GM12878 (cell line): ENCODE results near the gene FERMT3. TPM values are rescaled to one million over a fixed set of nuclear protein-coding genes. Genes with fewer than 3 reads are reported as not detected.
A peak's percentile ranks its signal among the peaks of the same experiment; 100 is the strongest.

Source experiments
- ATAC-seq: fragments of 200-7000 bp; cut with Tn5 transposase; 3 replicates; pipeline ENCODE4 v1.9.1; 2020; ENCODE audit warnings: mild to moderate bottlenecking, moderate library complexity
- BruUV-seq: library from RNA; stranded (reverse); fragments of 400-500 nt; replicated peaks from 2 replicates; lab custom pipeline; 2021; lab: Mats Ljungman, UMichigan
- CTCF ChIA-PET: fragments of 300-600 bp; sonication (Branson Sonifier 250); formaldehyde crosslinking; extraction: SDS; loops from one replicate; lab custom pipeline; 2021; ENCODE audit warnings: inconsistent platforms; lab: Yijun Ruan, JAX
- POLR2A ChIA-PET: fragments of 350-600 bp; formaldehyde crosslinking; extraction: SDS; loops from one replicate; lab custom pipeline; 2021; ENCODE audit warnings: inconsistent platforms; lab: Charles Lee
- RAD21 ChIA-PET: fragments of 300-600 bp; sonication (Branson Sonifier 250); formaldehyde crosslinking; loops from one replicate; lab custom pipeline; 2023; ENCODE audit warnings: antibody characterized with exemption; ENCODE audit not compliant: unreplicated experiment; lab: Charles Lee
- SMC1A ChIA-PET: fragments of 300-600 bp; sonication (Branson Sonifier 250); formaldehyde crosslinking; loops from one replicate; lab custom pipeline; 2023; ENCODE audit not compliant: unreplicated experiment, uncharacterized antibody; lab: Charles Lee
- DNase-seq: peaks from one replicate; pipeline ENCODE4 v3.0.0-alpha.2; 2011; ENCODE audit warnings: low read depth, low spot score
- FAIRE-seq: peaks from 3 replicates; lab custom pipeline; 2011; peaks lifted over from hg19 to GRCh38; lab: Jason Lieb, UNC
- H2AFZ ChIP-seq: 2 replicates; pipeline ENCODE4 v1.6.0; 2011; ENCODE audit warnings: low read depth, low read length, control low read depth; ENCODE audit not compliant: control insufficient read depth
- H3K27ac ChIP-seq: 2 replicates; pipeline ENCODE4 v1.5.1; 2011; ENCODE audit warnings: control low read depth; ENCODE audit not compliant: control insufficient read depth, insufficient read depth
- H3K27me3 ChIP-seq, 2 experiments: replicated peaks in 1 of 2; 2 replicates each; pipeline versions ENCODE4 v1.6.0 to v1.6.1; 2011; ENCODE audit warnings: low read length in 1 of 2; ENCODE audit not compliant: control insufficient read depth in 2 of 2, insufficient read depth in 2 of 2
- H3K36me3 ChIP-seq, 2 experiments: 2 replicates each; pipeline ENCODE4 v1.5.1; 2011; ENCODE audit warnings: low read length in 1 of 2; ENCODE audit not compliant: control insufficient read depth in 2 of 2, insufficient read depth in 2 of 2
- H3K4me1 ChIP-seq: 2 replicates; pipeline ENCODE4 v1.6.1; 2011; ENCODE audit warnings: mild to moderate bottlenecking, low read length, moderate library complexity, mixed read lengths; ENCODE audit not compliant: control insufficient read depth, insufficient read depth
- H3K4me2 ChIP-seq: 2 replicates; pipeline ENCODE4 v1.6.0; 2011; ENCODE audit warnings: control low read depth; ENCODE audit not compliant: control insufficient read depth, insufficient read depth
- H3K4me3 ChIP-seq: fragments of 200-600 bp; sonication (generic); 2 replicates; pipeline ENCODE4 v1.5.1; 2016
- H3K79me2 ChIP-seq: 2 replicates; pipeline ENCODE4 v1.6.0; 2011; ENCODE audit warnings: low read length; ENCODE audit not compliant: control insufficient read depth, insufficient read depth
- H3K9ac ChIP-seq: 2 replicates; pipeline ENCODE4 v1.8.0; 2011; ENCODE audit warnings: low read length, control low read depth, mixed read lengths; ENCODE audit not compliant: control insufficient read depth, insufficient read depth
- H3K9me3 ChIP-seq: replicated peaks from 3 replicates; pipeline ENCODE4 v1.5.1; 2011; ENCODE audit warnings: mild to moderate bottlenecking, low read length; ENCODE audit not compliant: control insufficient read depth, insufficient read depth
- H4K20me1 ChIP-seq: 2 replicates; pipeline ENCODE4 v1.6.0; 2011; ENCODE audit not compliant: control insufficient read depth, insufficient read depth
- CREM ChIP-seq: IDR thresholded peaks from 2 replicates; pipeline ENCODE4 v1.6.1; 2014; ENCODE audit warnings: antibody characterized with exemption, low read depth
- CTCF ChIP-seq, 3 experiments: IDR thresholded peaks in 2 of 3; conservative IDR thresholded peaks in 1 of 3; 2 replicates each; pipeline ENCODE4 v1.5.1; 2011; ENCODE audit warnings: low read depth in 3 of 3, low read length in 3 of 3, mild to moderate bottlenecking in 3 of 3, control low read depth in 2 of 3, moderate library complexity in 2 of 3, inconsistent platforms in 1 of 3, mixed read lengths in 1 of 3; ENCODE audit not compliant: control insufficient read depth in 2 of 3, insufficient read depth in 1 of 3; ENCODE audit errors: extremely low read depth in 1 of 3
- ETV6 ChIP-seq, 2 experiments: fragments of 450-650 bp in 1 of 2; IDR thresholded peaks in 1 of 2; conservative IDR thresholded peaks in 1 of 2; 2 replicates each; pipeline ENCODE4 v1.6.1; 2014; ENCODE audit warnings: antibody characterized with exemption in 1 of 2, borderline replicate concordance in 1 of 2, low read depth in 1 of 2, mild to moderate bottlenecking in 1 of 2, moderate library complexity in 1 of 2
- HCFC1 ChIP-seq: fragments of 150-350 bp; IDR thresholded peaks from 2 replicates; pipeline ENCODE4 v1.6.1; 2014; ENCODE audit warnings: low read length
- HDGF ChIP-seq: fragments of 450-650 bp; IDR thresholded peaks from 2 replicates; pipeline ENCODE4 v1.6.1; 2016; ENCODE audit warnings: antibody characterized with exemption
- LARP7 ChIP-seq: fragments of 450-650 bp; IDR thresholded peaks from 2 replicates; pipeline ENCODE4 v1.6.1; 2017; ENCODE audit warnings: mild to moderate bottlenecking
- MAX ChIP-seq: IDR thresholded peaks from 2 replicates; pipeline ENCODE4 v1.6.1; 2012; ENCODE audit warnings: low read depth, low read length, improper control_type of control experiment
- MEF2B ChIP-seq: fragments of 450-650 bp; IDR thresholded peaks from 2 replicates; pipeline ENCODE4 v1.6.1; 2018; ENCODE audit warnings: mild to moderate bottlenecking, moderate library complexity; ENCODE audit not compliant: partially characterized antibody, poor library complexity, severe bottlenecking
- NR2F1 ChIP-seq: fragments of 450-650 bp; conservative IDR thresholded peaks from 2 replicates; pipeline ENCODE4 v1.6.1; 2017; ENCODE audit warnings: mild to moderate bottlenecking
- RELA ChIP-seq: fragments of 450-650 bp; IDR thresholded peaks from 2 replicates; pipeline ENCODE4 v1.8.0; 2014; ENCODE audit warnings: borderline replicate concordance; ENCODE audit not compliant: partially characterized antibody
- SIN3A ChIP-seq: IDR thresholded peaks from 2 replicates; pipeline ENCODE4 v1.6.1; 2012; ENCODE audit warnings: low read depth, low read length, improper control_type of control experiment
- YY1 ChIP-seq: IDR thresholded peaks from 2 replicates; pipeline ENCODE4 v1.6.1; 2011; ENCODE audit warnings: low read depth, mild to moderate bottlenecking, low read length
- ZNF592 ChIP-seq: fragments of 450-650 bp; IDR thresholded peaks from 2 replicates; pipeline ENCODE4 v1.6.1; 2017; ENCODE audit warnings: mild to moderate bottlenecking, moderate library complexity
- WGBS: methylation state at CpG from one replicate; pipeline ENCODE4 v1.1.6; 2016; ENCODE audit warnings: low lambda C conversion rate; ENCODE audit not compliant: insufficient replicate concordance, insufficient coverage; ENCODE audit errors: missing lambda C conversion rate; 5-methylcytosine and 5-hydroxymethylcytosine counted together
- in situ Hi-C: fragments of 300-500 bp; cut with MboI; formaldehyde crosslinking; loops from 9 replicates; pipeline ENCODE4 v1.14.3; 2018; ENCODE audit warnings: mixed read lengths
- intact Hi-C: fragments of 100-400 bp; cut with micrococcal nuclease; formaldehyde crosslinking; loops from one replicate; pipeline ENCODE4 v1.14.2; 2022; ENCODE audit not compliant: unreplicated experiment
- polyA plus RNA-seq, 11 experiments: library from polyadenylated mRNA; depleted of rRNA in 4 of 11; unstranded in 6 of 11; stranded (reverse) in 5 of 11; fragments of >200 nt; fragmentation: Nextera tagmentation in 4 of 11; fragmentation: Illumina TruSeq in 1 of 11; extraction: Ambion mirVana in 4 of 11; extraction: Trizol in 1 of 11; gene quantifications; 1 replicate in 1 of 11; 2 replicates in 10 of 11; pipeline versions ENCODE4 v1.2.1 to v1.2.3, GENCODE V29; 2011 to 2016; ENCODE audit warnings: inconsistent platforms in 2 of 11, missing spikeins in 2 of 11, low read depth in 1 of 11
- total RNA-seq, 4 experiments: library from RNA; depleted of rRNA in 3 of 4; stranded (reverse); fragments of >200 nt in 3 of 4; fragmentation: Illumina TruSeq in 1 of 4; extraction: Trizol in 1 of 4; gene quantifications; 2 replicates each; pipeline versions ENCODE4 v1.2.1 to v1.2.3, GENCODE V29; 2013 to 2021

Gene FERMT3
- total and polyA plus RNA-seq, 10 of the 15 experiments (the other 5 are each of a cell fraction or from before 2014, with no cell fraction given), result 2.0 to 211 (median 114) TPM

DNA sequence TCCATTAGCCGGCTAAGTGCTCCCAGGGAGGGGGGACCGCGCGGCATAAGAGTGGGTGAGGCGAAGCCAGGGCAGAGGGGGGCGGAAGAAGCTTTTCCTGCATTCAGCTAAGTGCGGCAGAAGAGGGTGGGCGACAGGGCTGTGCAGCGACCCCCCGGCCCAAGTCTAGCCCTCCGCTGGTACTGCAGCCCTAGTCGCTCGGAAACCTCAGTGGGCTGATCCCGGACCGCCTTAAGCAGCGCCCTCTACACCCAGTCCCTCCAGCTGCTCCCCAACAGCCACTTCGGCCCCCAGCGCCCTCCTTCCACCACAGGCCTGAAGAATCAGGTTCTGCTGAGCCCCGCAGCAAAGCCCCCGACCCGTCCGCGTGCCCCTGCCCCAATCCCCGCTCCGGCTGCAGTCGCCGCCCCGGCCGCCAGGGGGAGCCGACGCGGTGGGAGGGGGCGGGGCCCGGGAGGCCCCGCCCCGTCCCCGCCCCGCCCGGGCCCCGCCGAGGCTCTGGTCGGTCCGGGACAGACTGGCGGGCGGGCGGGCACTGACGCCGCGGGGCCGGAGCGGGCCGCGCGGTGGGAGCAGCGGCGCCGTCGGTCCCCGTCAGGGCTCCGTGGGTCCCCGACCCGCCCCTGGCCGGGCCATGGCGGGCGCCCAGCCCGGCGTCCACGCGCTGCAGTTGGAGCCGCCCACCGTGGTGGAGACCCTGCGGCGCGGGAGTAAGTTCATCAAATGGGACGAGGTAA, 44.7 kb downstream of the FERMT3 start, which contains the start of gene PLCB3:
Gene PLCB3 (plus strand): TSS at position 515 of the 737 bp plus-strand sequence. CDS start 120 bp downstream, at position 635.
- 2% methylated on average over 29 of the region's 75 CpGs for WGBS
- in situ Hi-C loops (no loop called here), intact Hi-C loops (loop anchor here (2.0 kb wide), 2 partner anchors 18 to 50 kb away; partner anchors contain the start of gene CATSPERZ)
- Histone ChIP-seq H3K9me3 (no peaks in the 10 kb centered on the region), H3K27me3 (no peaks in the 10 kb centered on the region), H2AFZ (peak within 1 kb of the TSS; percentile 85), H3K36me3 (no peaks in the 10 kb centered on the region; a peak in 1 of 4 replicates), H3K27ac (no peak within 1 kb of the TSS), H3K79me2 (peaks cover 3% of the 10 kb centered on the region), H3K4me2 (peak within 1 kb of the TSS; percentile 100), H4K20me1 (no peaks in the 10 kb centered on the region), H3K9ac (peak within 1 kb of the TSS; percentile 82), H3K4me1 (peaks cover 10% of the 10 kb centered on the region), H3K4me3 (peak within 1 kb of the TSS; percentile 66)
- SMC1A ChIA-PET, result interaction anchor here (1.7 kb wide), 1 partner anchor 46 kb away, joined by 15 read pairs; the partner anchor contains the start of gene FERMT3
- RAD21 ChIA-PET, result interaction anchor here (1.0 to 3.1 kb wide), 7 partner anchors 10 to 67 kb away, joined by 3 to 30 read pairs (median 4); partner anchors contain the start of genes CATSPERZ, FERMT3, FKBP2 and PRDX5
- DNase-seq, result no peak
- ATAC-seq, result peak; percentile 68
- CTCF ChIA-PET, result interaction anchor here (0.5 to 4.8 kb wide), 16 partner anchors 9 to 90 kb away, joined by 3 to 64 read pairs (median 5); partner anchors contain the start of genes CATSPERZ, FERMT3, FKBP2 and NUDT22
- POLR2A ChIA-PET, result interaction anchor here (1.0 to 2.0 kb wide), 8 partner anchors 10 to 54 kb away, joined by 3 to 12 read pairs (median 6); partner anchors contain the start of genes ESRRA, FERMT3 and FKBP2
- no peak for FAIRE-seq
- no TSS peak for BruUV-seq
- TF ChIP-seq SIN3A (peak; percentile 26; the same call in 1 of the 2 replicates), MEF2B (peak; percentile 25), RELA (no peak), CREM (no peak), HDGF (peak; percentile 42; the same call in 1 of the 2 replicates), ZNF592 (no peak), ETV6 (conservative IDR thresholded peaks at IDR 0.05 in 1 of 2, IDR thresholded peaks at IDR 0.05 in 1 of 2; ENCODE audit: borderline replicate concordance in 1 of 2, low read depth in 1 of 2) (no peak), YY1 (peak; percentile 60; the same call in 1 of the 2 replicates), NR2F1 (peak; percentile 32; the same call in 1 of the 2 replicates), CTCF (IDR thresholded peaks at IDR 0.05 in 2 of 3, conservative IDR thresholded peaks at IDR 0.05 in 1 of 3; ENCODE audit: control insufficient read depth in 2 of 3, extremely low read depth in 1 of 3, insufficient read depth in 1 of 3, low read depth in 3 of 3, low read length in 3 of 3) (peak; percentile 59 to 71 (median 70)), MAX (no peak), HCFC1 (no peak), LARP7 (peak; percentile 53; the same call in 1 of the 2 replicates)
